Measurements from ENCODE around the gene PLEKHA4.

DNA sequence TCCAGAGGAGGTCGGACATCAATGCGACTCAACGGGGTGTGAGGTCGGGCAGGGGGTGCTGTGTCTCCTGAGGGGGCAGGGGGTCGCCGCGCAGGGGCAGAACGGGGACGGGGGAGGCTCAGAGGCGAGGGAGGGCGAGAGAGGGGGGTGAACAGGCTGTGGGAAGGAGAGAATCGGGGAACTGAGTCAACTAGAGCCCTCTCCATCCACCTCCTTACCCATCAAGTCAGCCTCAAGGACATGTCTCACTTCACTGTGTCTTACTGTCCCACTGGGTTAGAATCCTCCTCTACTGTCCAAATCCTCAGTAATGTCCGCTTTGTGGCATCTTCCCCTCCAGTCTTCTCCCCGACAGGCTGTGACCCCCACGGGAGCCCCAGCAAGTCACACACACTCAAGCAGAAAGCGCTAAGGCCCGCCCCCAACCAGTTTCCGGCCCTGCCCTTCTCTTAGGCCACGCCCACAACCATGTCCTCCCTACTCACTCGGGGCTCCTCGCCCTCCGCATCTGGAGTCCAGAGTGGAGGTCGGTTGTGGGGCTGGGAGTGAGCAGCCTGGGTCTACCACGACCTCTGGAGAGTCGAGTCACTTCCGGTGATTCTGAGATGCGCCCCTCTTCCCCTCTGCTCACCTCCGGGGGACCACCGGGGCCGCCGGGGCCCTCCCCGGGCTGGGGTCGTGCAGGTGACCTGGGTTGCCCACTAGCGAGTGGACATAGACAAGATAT lies 9.3 kb downstream of the PLEKHA4 start:
- TF ChIP-seq, protein P1, sequence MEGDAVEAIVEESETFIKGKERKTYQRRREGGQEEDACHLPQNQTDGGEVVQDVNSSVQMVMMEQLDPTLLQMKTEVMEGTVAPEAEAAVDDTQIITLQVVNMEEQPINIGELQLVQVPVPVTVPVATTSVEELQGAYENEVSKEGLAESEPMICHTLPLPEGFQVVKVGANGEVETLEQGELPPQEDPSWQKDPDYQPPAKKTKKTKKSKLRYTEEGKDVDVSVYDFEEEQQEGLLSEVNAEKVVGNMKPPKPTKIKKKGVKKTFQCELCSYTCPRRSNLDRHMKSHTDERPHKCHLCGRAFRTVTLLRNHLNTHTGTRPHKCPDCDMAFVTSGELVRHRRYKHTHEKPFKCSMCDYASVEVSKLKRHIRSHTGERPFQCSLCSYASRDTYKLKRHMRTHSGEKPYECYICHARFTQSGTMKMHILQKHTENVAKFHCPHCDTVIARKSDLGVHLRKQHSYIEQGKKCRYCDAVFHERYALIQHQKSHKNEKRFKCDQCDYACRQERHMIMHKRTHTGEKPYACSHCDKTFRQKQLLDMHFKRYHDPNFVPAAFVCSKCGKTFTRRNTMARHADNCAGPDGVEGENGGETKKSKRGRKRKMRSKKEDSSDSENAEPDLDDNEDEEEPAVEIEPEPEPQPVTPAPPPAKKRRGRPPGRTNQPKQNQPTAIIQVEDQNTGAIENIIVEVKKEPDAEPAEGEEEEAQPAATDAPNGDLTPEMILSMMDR (IDR thresholded peaks at IDR 0.05; ENCODE audit: insufficient read depth, low read length, poor library complexity, severe bottlenecking): no peak
- no peak for TF ChIP-seq EZH2phosphoT487 (conservative IDR thresholded peaks at IDR 0.05; ENCODE audit: low read length)

Data from SU-DHL-6 (cell line).